Pancreas (tissue), 10 donors: ENCODE data around the gene DSC2. TPM values are rescaled to one million over a fixed set of nuclear protein-coding genes. Genes with fewer than 3 reads are reported as not detected.

Experiments used
- ATAC-seq, 4 donors: fragments of 200-7000 bp; cut with Tn5 transposase; one replicate each; pipeline versions ENCODE4 v1.8.0 to v1.9.1; 2020; ENCODE audit warnings: mild to moderate bottlenecking in 4 of 4, moderate library complexity in 4 of 4
- DNase-seq, 6 donors: peaks; one replicate each; pipeline ENCODE4 v3.0.0-alpha.2; 2020
- FAIRE-seq: peaks from 2 replicates; lab custom pipeline; 2012; peaks lifted over from hg19 to GRCh38; lab: Jason Lieb, UNC
- H3K27ac ChIP-seq, 4 donors: fragments of 200-600 bp; sonication (generic); 1 replicate in 3 of 4; 2 replicates in 1 of 4; pipeline versions ENCODE4 v1.5.0 to v1.8.0; 2020
- H3K27me3 ChIP-seq, 4 donors: fragments of 200-600 bp; one replicate each; pipeline ENCODE4 v1.8.0; 2021
- H3K36me3 ChIP-seq, 3 donors: fragments of 200-600 bp; sonication (generic) in 1 of 3; one replicate each; pipeline versions ENCODE4 v1.5.0 to v1.8.0; 2020 to 2021
- H3K4me1 ChIP-seq, 3 donors: fragments of 200-600 bp; one replicate each; pipeline ENCODE4 v1.8.0; 2021
- H3K4me3 ChIP-seq, 4 donors: fragments of 200-600 bp; sonication (generic) in 2 of 4; one replicate each; pipeline versions ENCODE4 v1.5.0 to v1.8.0; 2020 to 2021
- H3K9me3 ChIP-seq, 4 donors: fragments of 200-600 bp; one replicate each; pipeline ENCODE4 v1.8.0; 2021
- WGBS, 2 donors: extraction: QIAGEN DNeasy Blood & Tissue Kit; methylation state at CpG; one replicate each; pipeline ENCODE4 v1.1.7; 2013; 5-methylcytosine and 5-hydroxymethylcytosine counted together
- intact Hi-C, 3 donors: fragments of 100-400 bp; cut with DNase I; formaldehyde crosslinking; loops; one replicate each; pipeline versions ENCODE4 v1.11.1 to v1.14.2; 2022
- polyA plus RNA-seq, 2 donors: library from polyadenylated mRNA; stranded (reverse); fragments of 200-250 nt; gene quantifications; one replicate each; pipeline ENCODE4 v1.2.3, GENCODE V29; 2013
- total RNA-seq, 6 donors: library from RNA; stranded (reverse); fragmentation: NEBNext Ultra II Directional in 4 of 6; extraction: Animal tissue kit (Norgen Biotek cat#: 25700) in 4 of 6; gene quantifications; one replicate each; pipeline versions ENCODE4 v1.2.1 to v1.2.4, GENCODE V29; 2021 to 2023
- TF ChIP-seq, protein P1 (sequence below), 4 donors: fragments of 200-600 bp; sonication (generic) in 3 of 4; IDR thresholded peaks; one replicate each; pipeline versions ENCODE4 v1.5.0 to v1.8.0; 2021; ENCODE audit warnings: antibody characterized with exemption in 4 of 4
- donor health status: healthy with polysubstance abuse.
- donor health status: DM: no; HTN: no; CAD: no; lungs with moderate emphysema.
- donor health status: DM: no; HTN: no; CAD: no.
- donor health status: control.
- donor health status: control.
- donor health status: Bipolar disorder and iron deficiency.
- donor health status: DM: yes; HTN: yes; CAD: no.
- donor health status: DM: no; HTN: no; CAD: no.
- donor health status: DM: no; HTN: no; CAD: no.
- donor health status: DM: yes; HTN: yes; CAD: no.

The DSC2 gene
- total and polyA plus RNA-seq, 8 donors = 2.7 to 30.3 (median 10.2) TPM

DNA sequence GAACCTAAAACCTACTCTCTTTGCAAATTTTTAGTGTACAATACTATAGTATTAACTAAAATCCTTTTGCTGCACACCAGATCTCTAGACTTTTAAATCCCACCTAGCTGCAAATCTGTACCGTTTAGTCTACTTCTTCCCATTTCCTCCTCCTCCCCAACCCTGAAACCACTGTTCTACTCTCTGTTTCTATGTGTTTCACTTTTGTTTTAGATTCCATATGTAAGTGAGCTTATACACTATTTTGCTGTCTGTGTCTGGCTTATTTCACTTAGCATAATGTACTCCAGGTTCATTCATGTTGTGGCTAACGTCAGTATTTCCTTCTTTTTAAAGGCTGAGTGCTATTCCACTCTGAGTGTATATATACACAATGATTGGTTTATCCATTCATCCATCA, 18.4 kb upstream of the DSC2 start:
- no peak overlapping the region for H3K27ac ChIP-seq
- intact Hi-C loops = no loop called here
- DNase-seq (no peak), FAIRE-seq (no peak), ATAC-seq (no peak)
- no peaks in the 10 kb centered on the region for H3K36me3 ChIP-seq
- TF ChIP-seq, protein P1, sequence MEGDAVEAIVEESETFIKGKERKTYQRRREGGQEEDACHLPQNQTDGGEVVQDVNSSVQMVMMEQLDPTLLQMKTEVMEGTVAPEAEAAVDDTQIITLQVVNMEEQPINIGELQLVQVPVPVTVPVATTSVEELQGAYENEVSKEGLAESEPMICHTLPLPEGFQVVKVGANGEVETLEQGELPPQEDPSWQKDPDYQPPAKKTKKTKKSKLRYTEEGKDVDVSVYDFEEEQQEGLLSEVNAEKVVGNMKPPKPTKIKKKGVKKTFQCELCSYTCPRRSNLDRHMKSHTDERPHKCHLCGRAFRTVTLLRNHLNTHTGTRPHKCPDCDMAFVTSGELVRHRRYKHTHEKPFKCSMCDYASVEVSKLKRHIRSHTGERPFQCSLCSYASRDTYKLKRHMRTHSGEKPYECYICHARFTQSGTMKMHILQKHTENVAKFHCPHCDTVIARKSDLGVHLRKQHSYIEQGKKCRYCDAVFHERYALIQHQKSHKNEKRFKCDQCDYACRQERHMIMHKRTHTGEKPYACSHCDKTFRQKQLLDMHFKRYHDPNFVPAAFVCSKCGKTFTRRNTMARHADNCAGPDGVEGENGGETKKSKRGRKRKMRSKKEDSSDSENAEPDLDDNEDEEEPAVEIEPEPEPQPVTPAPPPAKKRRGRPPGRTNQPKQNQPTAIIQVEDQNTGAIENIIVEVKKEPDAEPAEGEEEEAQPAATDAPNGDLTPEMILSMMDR (IDR thresholded peaks at IDR 0.05) = no peak
- no peaks in the 10 kb centered on the region for H3K4me1 ChIP-seq
- no peaks in the 10 kb centered on the region for H3K9me3 ChIP-seq
- no peak overlapping the region for H3K4me3 ChIP-seq
- H3K27me3 ChIP-seq = no peaks in the 10 kb centered on the region
- WGBS, 2 donors = 70 to 77% methylated on average over 2 of the region's 2 CpGs

DNA sequence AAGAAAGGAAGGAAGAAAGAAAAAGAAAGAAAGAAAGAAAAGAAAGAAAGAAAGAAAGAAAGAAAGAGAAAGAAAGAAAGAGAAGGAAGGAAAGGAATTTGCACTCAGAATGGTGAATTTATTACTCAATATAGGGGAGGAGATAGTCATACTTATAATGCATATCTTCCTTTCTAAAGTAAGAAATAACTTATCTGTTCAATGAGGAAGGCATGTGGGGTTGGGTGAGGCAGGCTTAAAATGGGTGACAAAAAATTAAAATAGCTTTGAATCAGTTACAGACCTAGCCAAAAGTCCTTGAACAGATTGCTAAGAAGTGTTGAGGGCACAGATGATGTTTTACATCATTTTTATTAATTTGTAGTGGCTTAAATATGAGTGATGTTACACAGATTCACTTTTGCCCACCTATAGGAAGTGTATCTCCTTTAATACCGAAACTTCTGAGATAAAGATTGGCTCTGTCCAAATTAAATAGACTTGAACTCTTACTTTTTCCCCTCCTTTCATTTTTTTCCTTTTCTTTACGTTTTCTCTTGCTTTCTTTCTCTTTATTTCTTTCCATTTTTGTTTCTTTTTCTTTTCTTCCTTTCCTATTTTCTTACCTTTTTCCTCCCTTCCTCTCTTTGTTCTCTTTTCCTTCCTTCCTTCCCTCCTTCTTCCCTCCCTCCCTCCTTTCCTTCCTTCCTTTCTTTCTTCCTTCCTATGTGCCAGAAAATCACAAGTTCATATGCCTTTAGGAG, 14.8 kb upstream of the DSC2 start:
- no peak for FAIRE-seq

GRCh38 chr18:31112804-31113203, 10.6 kb upstream of the DSC2 start:
- Histone ChIP-seq H3K36me3 (no peaks in the 10 kb centered on the region), H3K27ac (no peak overlapping the region), H3K4me1 (no peaks in the 10 kb centered on the region), H3K9me3 (no peaks in the 10 kb centered on the region), H3K27me3 (no peaks in the 10 kb centered on the region), H3K4me3 (no peak overlapping the region)
- TF ChIP-seq, protein P1 (IDR thresholded peaks at IDR 0.05) = no peak
- intact Hi-C loops = no loop called here
- ATAC-seq = no peak
- WGBS, 2 donors = 89 to 90% methylated on average over 2 of the region's 2 CpGs
- FAIRE-seq = no peak
- DNase-seq = no peak

More for the DNA sequence above, 14.8 kb upstream of the DSC2 start:
- H3K9me3 ChIP-seq = no peaks in the 10 kb centered on the region
- TF ChIP-seq, protein P1 (IDR thresholded peaks at IDR 0.05) = no peak
- no peak overlapping the region for H3K27ac ChIP-seq
- 64 to 78% methylated on average over 2 of the region's 2 CpGs for WGBS, 2 donors
- no peak for DNase-seq
- no peaks in the 10 kb centered on the region for H3K27me3 ChIP-seq
- intact Hi-C loops = no loop called here
- no peak for ATAC-seq
- H3K36me3 ChIP-seq = no peaks in the 10 kb centered on the region
- H3K4me1 ChIP-seq = no peaks in the 10 kb centered on the region
- no peak overlapping the region for H3K4me3 ChIP-seq

- intact Hi-C loops = no loop called here
- DNase-seq = no peak
- 86 to 95% methylated on average over 3 of the region's 3 CpGs for WGBS, 2 donors
- Histone ChIP-seq H3K9me3 (no peaks in the 10 kb centered on the region), H3K36me3 (no peaks in the 10 kb centered on the region), H3K4me3 (no peak overlapping the region), H3K4me1 (no peaks in the 10 kb centered on the region), H3K27me3 (no peaks in the 10 kb centered on the region), H3K27ac (no peak overlapping the region)
- FAIRE-seq = no peak
- no peak for ATAC-seq
- TF ChIP-seq, protein P1 (IDR thresholded peaks at IDR 0.05) = no peak
Measured at GRCh38 chr18:31105733-31106132, 3.5 kb upstream of the DSC2 start.

DNA sequence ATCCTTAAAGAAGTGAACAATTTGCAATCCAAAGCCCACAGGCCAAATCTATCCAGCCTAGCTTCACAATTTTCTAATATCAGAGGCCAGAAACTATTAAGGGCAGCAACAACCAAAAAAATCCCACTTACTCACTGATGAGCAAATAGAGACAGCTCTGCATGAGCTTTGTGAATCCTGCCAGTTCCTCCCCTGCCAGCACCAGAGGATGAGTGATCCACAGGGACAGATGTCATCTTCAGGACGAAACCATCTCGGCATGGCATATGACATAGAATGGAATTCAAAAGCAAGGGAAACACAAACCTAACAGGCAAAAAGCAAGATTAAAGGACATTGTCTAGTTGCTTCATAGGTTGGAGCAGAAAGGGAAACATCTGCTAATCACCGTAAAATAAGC, 2.2 kb upstream of the DSC2 start:
- no peaks in the 10 kb centered on the region for H3K36me3 ChIP-seq
- TF ChIP-seq, protein P1 (IDR thresholded peaks at IDR 0.05) = no peak
- H3K4me3 ChIP-seq = no peak overlapping the region
- peaks cover 0 to 6% (median 2%) of the 10 kb centered on the region in 3 donors for H3K4me1 ChIP-seq
- H3K27ac ChIP-seq = no peak overlapping the region
- intact Hi-C loops = no loop called here
- no peaks in the 10 kb centered on the region for H3K27me3 ChIP-seq
- no peaks in the 10 kb centered on the region for H3K9me3 ChIP-seq
- 81 to 88% methylated on average over 3 of the region's 3 CpGs for WGBS, 2 donors
- no peak for FAIRE-seq
- DNase-seq = no peak
- ATAC-seq = no peak
